ENCODE data around the gene OLA1. TPM values are rescaled to one million over a fixed set of nuclear protein-coding genes. Genes with fewer than 3 reads are reported as not detected.

The OLA1 gene
- total RNA-seq, 1 experiment from 2014 or later = 126 TPM

GRCh38 chr2:174025271-174026121, 222.8 kb downstream of the OLA1 start:
- no peaks in the 10 kb centered on the region for H3K36me3 ChIP-seq (ENCODE audit: control insufficient read depth, insufficient read depth, low read length)
- no peaks in the 10 kb centered on the region for H3K27me3 ChIP-seq (ENCODE audit: control insufficient read depth, insufficient read depth, low read length)
- no peaks in the 10 kb centered on the region for H3K9me3 ChIP-seq (ENCODE audit: control insufficient read depth, insufficient read depth, low read depth, low read length)
- TF ChIP-seq, protein P1, sequence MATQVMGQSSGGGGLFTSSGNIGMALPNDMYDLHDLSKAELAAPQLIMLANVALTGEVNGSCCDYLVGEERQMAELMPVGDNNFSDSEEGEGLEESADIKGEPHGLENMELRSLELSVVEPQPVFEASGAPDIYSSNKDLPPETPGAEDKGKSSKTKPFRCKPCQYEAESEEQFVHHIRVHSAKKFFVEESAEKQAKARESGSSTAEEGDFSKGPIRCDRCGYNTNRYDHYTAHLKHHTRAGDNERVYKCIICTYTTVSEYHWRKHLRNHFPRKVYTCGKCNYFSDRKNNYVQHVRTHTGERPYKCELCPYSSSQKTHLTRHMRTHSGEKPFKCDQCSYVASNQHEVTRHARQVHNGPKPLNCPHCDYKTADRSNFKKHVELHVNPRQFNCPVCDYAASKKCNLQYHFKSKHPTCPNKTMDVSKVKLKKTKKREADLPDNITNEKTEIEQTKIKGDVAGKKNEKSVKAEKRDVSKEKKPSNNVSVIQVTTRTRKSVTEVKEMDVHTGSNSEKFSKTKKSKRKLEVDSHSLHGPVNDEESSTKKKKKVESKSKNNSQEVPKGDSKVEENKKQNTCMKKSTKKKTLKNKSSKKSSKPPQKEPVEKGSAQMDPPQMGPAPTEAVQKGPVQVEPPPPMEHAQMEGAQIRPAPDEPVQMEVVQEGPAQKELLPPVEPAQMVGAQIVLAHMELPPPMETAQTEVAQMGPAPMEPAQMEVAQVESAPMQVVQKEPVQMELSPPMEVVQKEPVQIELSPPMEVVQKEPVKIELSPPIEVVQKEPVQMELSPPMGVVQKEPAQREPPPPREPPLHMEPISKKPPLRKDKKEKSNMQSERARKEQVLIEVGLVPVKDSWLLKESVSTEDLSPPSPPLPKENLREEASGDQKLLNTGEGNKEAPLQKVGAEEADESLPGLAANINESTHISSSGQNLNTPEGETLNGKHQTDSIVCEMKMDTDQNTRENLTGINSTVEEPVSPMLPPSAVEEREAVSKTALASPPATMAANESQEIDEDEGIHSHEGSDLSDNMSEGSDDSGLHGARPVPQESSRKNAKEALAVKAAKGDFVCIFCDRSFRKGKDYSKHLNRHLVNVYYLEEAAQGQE (IDR thresholded peaks at IDR 0.05; ENCODE audit: insufficient read depth in 1 of 2, low read depth in 2 of 2, low read length in 1 of 2) = no peak
- no peak for TF ChIP-seq POLR2AphosphoS5 (IDR thresholded peaks at IDR 0.05; ENCODE audit: low read depth, low read length)
- no peak for TF ChIP-seq TCF7L2 (IDR thresholded peaks at IDR 0.05; ENCODE audit: low read depth, low read length)
- TF ChIP-seq SIN3A (IDR thresholded peaks at IDR 0.05; ENCODE audit: borderline replicate concordance, insufficient read depth, low read depth, low read length) = no peak
- TF ChIP-seq, protein P2, sequence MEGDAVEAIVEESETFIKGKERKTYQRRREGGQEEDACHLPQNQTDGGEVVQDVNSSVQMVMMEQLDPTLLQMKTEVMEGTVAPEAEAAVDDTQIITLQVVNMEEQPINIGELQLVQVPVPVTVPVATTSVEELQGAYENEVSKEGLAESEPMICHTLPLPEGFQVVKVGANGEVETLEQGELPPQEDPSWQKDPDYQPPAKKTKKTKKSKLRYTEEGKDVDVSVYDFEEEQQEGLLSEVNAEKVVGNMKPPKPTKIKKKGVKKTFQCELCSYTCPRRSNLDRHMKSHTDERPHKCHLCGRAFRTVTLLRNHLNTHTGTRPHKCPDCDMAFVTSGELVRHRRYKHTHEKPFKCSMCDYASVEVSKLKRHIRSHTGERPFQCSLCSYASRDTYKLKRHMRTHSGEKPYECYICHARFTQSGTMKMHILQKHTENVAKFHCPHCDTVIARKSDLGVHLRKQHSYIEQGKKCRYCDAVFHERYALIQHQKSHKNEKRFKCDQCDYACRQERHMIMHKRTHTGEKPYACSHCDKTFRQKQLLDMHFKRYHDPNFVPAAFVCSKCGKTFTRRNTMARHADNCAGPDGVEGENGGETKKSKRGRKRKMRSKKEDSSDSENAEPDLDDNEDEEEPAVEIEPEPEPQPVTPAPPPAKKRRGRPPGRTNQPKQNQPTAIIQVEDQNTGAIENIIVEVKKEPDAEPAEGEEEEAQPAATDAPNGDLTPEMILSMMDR (IDR thresholded peaks at IDR 0.05) = no peak
- intact Hi-C loops (cut with micrococcal nuclease; ENCODE audit: unreplicated experiment) = no loop called here
- in situ Hi-C loops (cut with HindIII; ENCODE audit: low pct_unique_long_range_greater_than_20kb, low sequenced_read_pairs) = no loop called here
- H3K4me3 ChIP-seq (ENCODE audit: low read depth in 2 of 2, low read length in 2 of 2) = no peak overlapping the region
- H3K4me1 ChIP-seq (ENCODE audit: control insufficient read depth, insufficient read depth, low read length) = no peaks in the 10 kb centered on the region
- POLR2A ChIA-PET = interaction anchor here (0.6 kb wide), 1 partner anchor 1113 kb away, joined by 13 read pairs; no protein-coding TSS in a partner anchor
- BruUV-seq (replicated peaks) = no TSS peak
- ATAC-seq (no peak), DNase-seq (ENCODE audit: low read depth, low spot score) (no peak)
- CTCF ChIA-PET = no interaction called here
- no peak overlapping the region for H3K27ac ChIP-seq (ENCODE audit: low read length)

DNA sequence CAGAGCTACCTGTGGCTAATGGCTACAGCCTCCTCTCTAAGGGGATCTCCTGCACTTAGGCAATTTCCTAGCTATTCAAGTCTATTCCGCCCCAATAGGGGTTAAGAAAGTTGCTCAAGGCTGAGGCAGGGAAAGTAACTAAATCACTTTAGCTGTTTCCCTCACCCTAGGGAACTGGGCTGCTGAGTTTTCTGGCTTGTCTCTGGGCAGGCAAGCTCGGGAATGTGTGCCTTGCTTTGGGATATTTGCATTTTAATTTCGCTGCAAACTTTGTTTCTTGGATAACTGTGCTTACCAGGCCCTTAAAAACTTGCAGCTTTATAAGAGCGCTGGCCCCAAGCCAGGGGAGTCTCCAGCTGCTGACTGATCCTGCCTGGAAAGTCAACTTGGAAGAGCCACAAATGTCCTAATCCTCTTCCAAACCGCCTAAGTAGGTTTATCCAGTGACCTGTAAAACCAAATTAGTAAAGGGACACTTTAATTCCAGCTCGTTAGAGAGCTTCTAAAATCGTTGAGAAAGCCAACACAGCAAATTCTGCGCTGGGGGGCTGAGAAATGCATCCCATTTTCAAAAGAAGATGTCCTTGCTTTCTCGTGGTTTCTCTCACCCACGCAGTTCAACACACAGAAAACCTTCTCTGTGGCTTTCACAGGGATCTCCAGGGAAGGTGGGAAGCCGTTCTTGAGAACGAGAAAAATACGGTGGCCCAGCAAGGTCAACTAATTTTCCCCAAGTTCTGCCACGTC, 223.6 kb downstream of the OLA1 start:
- Histone ChIP-seq H3K27me3 (ENCODE audit: control insufficient read depth, insufficient read depth, low read length) (no peaks in the 10 kb centered on the region), H3K9me3 (ENCODE audit: control insufficient read depth, insufficient read depth, low read depth, low read length) (no peaks in the 10 kb centered on the region), H3K36me3 (ENCODE audit: control insufficient read depth, insufficient read depth, low read length) (no peaks in the 10 kb centered on the region), H3K4me1 (ENCODE audit: control insufficient read depth, insufficient read depth, low read length) (no peaks in the 10 kb centered on the region), H3K27ac (ENCODE audit: low read length) (no peak overlapping the region), H3K4me3 (ENCODE audit: low read depth in 2 of 2, low read length in 2 of 2) (no peak overlapping the region)
- ATAC-seq (no peak), DNase-seq (ENCODE audit: low read depth, low spot score) (no peak)
- no TSS peak for BruUV-seq (replicated peaks)
- in situ Hi-C loops (cut with HindIII; ENCODE audit: low pct_unique_long_range_greater_than_20kb, low sequenced_read_pairs) (no loop called here), intact Hi-C loops (cut with micrococcal nuclease; ENCODE audit: unreplicated experiment) (no loop called here)
- POLR2A ChIA-PET = interaction anchor here (0.6 kb wide), 1 partner anchor 1112 kb away, joined by 13 read pairs; no protein-coding TSS in a partner anchor
- CTCF ChIA-PET = no interaction called here
- no peak for TF ChIP-seq TCF7L2 (IDR thresholded peaks at IDR 0.05; ENCODE audit: low read depth, low read length)
